Measurements from ENCODE around the gene FLNA.

- no peak for TF ChIP-seq PRDM15 (CRISPR knock-in tag; IDR thresholded peaks at IDR 0.05)
- TF ChIP-seq CTCF (IDR thresholded peaks at IDR 0.05 in 2 of 3, conservative IDR thresholded peaks at IDR 0.05 in 1 of 3; ENCODE audit: control insufficient read depth in 2 of 3, extremely low read depth in 1 of 3, insufficient read depth in 1 of 3, low read depth in 3 of 3, low read length in 3 of 3): no peak
- TF ChIP-seq NBN (IDR thresholded peaks at IDR 0.05): no peak
- TF ChIP-seq CHD2 (IDR thresholded peaks at IDR 0.05; ENCODE audit: borderline replicate concordance, low read depth, low read length): no peak
- no peak for TF ChIP-seq POLR2A (IDR thresholded peaks at IDR 0.05; ENCODE audit: low read depth, low read length)
- no peak for TF ChIP-seq REST (IDR thresholded peaks at IDR 0.05; ENCODE audit: low read depth, low read length)
- no peak for TF ChIP-seq TAF1 (IDR thresholded peaks at IDR 0.05; ENCODE audit: borderline replicate concordance, low read depth, low read length)
- no peak for TF ChIP-seq MAX (IDR thresholded peaks at IDR 0.05; ENCODE audit: low read depth, low read length)
- no peak for TF ChIP-seq CBX3 (IDR thresholded peaks at IDR 0.05; ENCODE audit: borderline replicate concordance, low read depth)
- no peak for TF ChIP-seq EZH2 (IDR thresholded peaks at IDR 0.05; ENCODE audit: borderline replicate concordance, control insufficient read depth, low read depth, low read length)
These were observed 45.9 kb upstream of the FLNA start for GRCh38 chrX:154420402-154420756.

Data from GM12878 (cell line).